GM19025 (cell line): ENCODE data around the gene SRSF3.

Experiments used
- ATAC-seq: cut with Tn5 transposase; IDR thresholded peaks from one replicate; pipeline ENCODE4 v1.9.1; 2021; ENCODE audit warnings: mild to moderate bottlenecking, low read depth, moderate library complexity; ENCODE audit not compliant: unreplicated experiment

Gene SRSF3

GRCh38 chr6:36594029-36594815 lies at the start of gene SRSF3:
Gene SRSF3, plus strand, starts transcription at chr6:36594362. Its CDS starts 2,401 bp downstream, at chr6:36596763.
- ATAC-seq = peak; percentile 71

- ATAC-seq = no peak
Measured at GRCh38 chr6:36545767-36546307, 48.3 kb upstream of the SRSF3 start.

GRCh38 chr6:36546308-36546919 lies 47.7 kb upstream of the SRSF3 start:
- ATAC-seq = no peak

DNA sequence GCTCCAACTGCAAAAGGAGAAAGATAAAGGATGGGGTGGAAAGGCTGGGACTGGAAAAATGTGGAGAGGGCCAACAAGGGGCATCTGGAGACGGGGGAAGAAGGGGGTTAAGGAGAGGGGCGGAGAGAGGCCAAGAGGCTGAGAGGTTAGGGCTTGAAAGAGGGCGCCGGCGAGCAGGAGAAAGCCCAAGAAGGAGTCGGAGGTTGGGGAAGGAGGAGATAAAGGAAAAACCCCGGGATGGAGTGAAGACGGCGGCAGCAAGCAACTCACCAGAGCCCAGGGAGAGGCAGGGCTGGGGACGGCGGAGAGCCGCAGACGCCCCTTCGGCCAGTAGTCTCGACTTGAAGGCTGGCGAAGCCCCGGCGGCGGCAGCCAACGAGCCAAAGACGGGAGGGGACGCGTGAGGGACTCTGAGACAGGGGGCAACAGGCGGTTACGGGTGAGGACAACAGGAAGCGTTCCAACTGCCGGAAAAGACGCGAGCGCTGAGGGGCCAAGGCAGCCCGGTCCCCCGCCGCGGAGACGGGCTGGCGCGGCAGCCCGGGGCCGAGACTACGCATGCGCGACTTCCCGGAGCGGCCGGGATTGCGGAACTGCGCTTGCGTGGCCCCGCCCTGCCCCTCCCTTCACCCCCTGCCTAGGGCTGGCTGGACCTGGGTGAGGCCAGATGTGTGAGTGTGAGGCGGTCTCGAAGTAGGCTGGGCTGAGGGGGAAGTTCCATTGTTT lies 47.1 kb upstream of the SRSF3 start, which contains the start of gene STK38:
STK38 (minus strand) TSS at position 560 of the 726 bp plus-strand sequence. CDS start 7,277 bp downstream, outside the sequence.
- ATAC-seq = peak; percentile 68

GRCh38 chr6:36547646-36548400 lies 46.3 kb upstream of the SRSF3 start:
- no peak for ATAC-seq

DNA sequence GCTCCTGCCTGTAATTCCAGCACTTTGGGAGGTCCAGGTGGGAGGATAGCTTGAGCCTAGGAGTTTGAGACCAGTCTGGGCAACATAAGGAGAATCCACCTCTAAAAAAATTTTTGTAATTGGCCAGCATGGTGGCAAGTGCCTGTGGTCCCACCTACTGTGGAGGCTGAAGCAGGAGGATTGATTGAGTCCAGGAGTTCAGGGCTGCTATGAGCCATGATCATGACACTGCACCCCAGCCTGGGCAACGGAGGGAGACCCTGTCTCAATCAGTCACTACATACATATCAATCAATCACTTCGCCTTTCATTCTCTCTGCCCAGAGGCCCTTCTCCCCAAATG lies 45.8 kb upstream of the SRSF3 start:
- ATAC-seq = no peak

- ATAC-seq = no peak
Measured at GRCh38 chr6:36550473-36551000, 43.6 kb upstream of the SRSF3 start.

DNA sequence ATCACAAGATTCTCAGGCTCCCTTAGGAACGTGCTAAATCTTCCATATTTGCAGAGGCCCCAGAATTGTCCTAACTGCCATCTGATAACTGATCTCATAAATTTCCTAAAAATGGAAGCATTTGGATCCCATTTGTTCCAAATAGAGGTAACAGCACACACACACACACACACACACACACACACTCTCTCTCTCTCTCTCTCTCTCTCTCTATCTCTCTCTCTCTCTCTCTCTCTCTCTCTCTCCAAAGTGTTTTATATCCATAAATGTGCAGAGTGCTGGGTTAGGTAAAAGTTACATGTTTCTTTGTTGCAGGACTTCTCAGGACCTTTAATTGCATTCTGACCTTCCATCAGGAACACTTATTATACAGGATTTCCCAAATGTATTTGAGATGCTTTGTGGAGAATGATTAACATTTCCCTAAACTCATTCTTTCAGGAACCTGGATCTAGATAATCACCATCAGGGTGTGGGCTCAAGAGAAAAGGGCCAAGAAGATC lies 38.4 kb upstream of the SRSF3 start:
- ATAC-seq = no peak

- no peak for ATAC-seq
Measured at GRCh38 chr6:36556281-36556680, 37.9 kb upstream of the SRSF3 start.

DNA sequence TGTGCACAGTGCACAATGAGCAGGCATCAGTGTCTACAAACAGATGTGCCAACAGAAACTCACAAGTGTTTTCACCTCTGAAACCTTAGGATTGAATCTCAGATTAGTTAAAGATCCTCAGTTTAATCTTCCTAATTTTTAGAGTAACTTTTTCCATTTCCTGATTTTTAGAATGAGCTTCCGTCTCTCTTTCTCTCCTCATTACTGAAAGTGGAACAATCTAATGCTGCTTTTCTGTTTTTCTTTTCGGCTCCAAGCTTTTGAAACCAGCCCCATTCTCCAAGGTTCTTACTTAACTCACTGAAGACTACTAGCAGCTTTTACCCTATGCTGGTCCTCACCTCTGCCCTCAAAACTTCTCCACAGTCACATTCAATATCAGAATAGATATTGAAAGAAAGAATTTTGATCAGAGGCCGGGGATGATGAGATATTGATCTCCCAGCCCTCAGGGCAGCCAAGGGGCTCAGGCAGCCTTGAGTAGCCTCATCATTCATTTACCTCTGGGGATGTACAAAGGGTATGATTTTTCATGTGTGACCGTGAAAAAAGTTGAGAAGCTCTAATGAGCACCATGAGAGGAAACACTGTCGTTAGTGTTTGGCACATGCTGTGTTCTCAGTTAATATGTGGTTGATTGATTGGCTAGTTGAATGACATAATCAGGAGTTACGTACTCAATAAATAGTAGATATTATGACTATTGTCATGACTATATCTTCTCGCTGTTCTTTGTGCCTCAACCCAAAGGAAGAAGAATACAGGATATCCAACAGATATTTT lies 35.0 kb upstream of the SRSF3 start:
- ATAC-seq = no peak

GRCh38 chr6:36560822-36561221 lies 33.3 kb upstream of the SRSF3 start:
- no peak for ATAC-seq

- no peak for ATAC-seq
Measured at GRCh38 chr6:36563237-36563927, 30.8 kb upstream of the SRSF3 start.

- no peak for ATAC-seq
Measured at GRCh38 chr6:36563928-36564284, 30.3 kb upstream of the SRSF3 start.

DNA sequence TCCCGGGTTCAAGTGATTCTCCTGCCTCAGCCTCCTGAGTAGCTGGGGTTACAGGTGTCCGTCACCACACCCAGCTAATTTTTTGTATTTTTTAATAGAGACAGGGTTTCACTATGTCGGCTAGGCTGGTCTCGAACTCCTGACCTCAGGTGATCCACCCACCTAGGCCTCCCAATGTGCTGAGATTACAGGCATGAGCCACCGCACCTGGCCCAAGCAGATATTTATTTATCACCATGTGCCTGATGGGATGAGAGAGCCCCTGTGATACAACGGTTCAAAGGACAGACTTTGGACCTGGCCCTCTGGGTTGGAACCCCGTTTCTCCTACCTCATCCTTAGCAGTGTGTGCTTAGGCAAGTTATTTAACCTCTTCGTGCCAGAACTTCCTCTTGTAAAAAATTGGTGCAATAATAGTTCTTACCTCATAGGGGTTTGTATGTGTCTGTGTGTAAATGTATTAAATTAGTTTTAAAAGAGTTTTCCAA lies 27.7 kb upstream of the SRSF3 start:
- no peak for ATAC-seq

DNA sequence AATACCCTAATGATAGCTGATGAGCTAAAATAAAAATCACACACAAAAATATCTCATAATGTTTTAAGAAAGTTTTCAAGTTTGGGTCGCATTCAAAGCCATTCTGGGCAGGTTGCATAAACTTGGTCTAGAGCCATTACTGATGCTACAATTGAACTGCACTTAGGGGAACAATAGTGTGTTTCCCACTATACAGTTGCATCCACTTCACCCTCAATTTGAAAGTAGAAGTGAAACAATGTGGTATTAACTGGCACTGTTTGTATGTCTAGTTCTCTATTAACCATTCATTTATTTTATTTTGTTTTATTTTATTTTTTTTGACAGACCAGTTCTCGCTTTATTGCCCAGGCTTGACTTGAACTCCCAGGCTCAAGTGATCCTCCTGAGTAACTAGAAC lies 23.9 kb upstream of the SRSF3 start:
- ATAC-seq = no peak

DNA sequence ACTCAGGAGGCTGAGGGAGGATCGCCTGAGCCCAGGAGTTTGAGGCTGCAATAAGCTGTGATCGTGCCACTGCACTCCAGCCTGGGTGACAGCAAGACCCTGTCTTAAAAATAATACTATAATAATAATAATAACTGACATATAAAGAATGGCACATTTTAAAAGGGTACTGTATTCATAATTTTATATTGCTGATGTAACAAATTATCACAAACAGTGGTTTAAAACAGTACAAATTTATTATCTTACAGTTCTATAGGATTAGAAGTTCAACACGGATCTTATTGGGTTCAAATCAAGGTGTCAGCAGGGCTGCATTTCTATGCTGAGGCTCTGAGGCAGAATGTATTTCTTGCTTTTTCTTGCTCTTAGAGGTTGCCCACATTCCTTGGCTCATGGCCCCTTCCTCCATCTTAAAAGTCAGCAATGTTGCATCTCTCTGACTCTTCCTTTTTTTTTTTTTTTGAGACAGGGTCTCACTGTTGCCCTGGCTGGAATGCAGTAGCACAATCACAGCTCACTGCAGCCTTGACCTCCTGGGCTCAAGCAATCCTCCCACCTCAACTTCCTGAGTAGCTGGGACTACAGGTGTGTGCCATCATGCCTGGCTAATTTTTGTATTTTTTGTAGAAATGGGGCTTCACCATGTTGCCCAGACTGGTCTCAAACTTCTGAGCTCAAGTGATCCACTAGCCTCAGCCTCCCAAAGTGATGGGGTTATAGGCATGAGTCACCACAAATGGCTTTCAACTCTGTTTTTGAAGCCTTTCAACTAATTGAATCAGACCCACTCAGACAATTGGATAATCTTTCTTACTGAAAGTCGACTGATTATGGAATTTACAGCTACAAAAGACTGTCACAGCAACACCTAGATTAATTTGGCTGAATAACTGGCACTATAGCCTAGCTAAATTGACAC lies 22.8 kb upstream of the SRSF3 start:
- no peak for ATAC-seq
